CD4-positive, alpha-beta T cell (primary cell): ENCODE measurements around the gene IKBIP. TPM values are rescaled to one million over a fixed set of nuclear protein-coding genes. Genes with fewer than 3 reads are reported as not detected.
A peak's percentile ranks its signal among the peaks of the same experiment; 100 is the strongest.
"Not testable (repeated sequence)": the region's sequence is repeated elsewhere in the genome, so short reads cannot be mapped to it uniquely, and the experiment has no call there.

Experiments
- ATAC-seq: fragments of 200-7000 bp; cut with Tn5 transposase; one replicate; pipeline ENCODE4 v1.10.0; 2022; ENCODE audit warnings: mild to moderate bottlenecking; ENCODE audit not compliant: poor library complexity
- CTCF ChIA-PET: fragments of 350-600 bp; sonication (Branson Sonifier 250); formaldehyde crosslinking; loops from one replicate; lab custom pipeline; 2021; ENCODE audit warnings: antibody characterized with exemption, inconsistent platforms; lab: Charles Lee
- POLR2A ChIA-PET: fragments of 350-600 bp; sonication (Branson Sonifier 250); formaldehyde crosslinking; loops from one replicate; lab custom pipeline; 2021; ENCODE audit warnings: antibody characterized with exemption, inconsistent platforms; lab: Charles Lee
- DNase-seq, 14 experiments: peaks; one replicate each; pipeline ENCODE4 v3.0.0-alpha.2; 2013 to 2020; ENCODE audit warnings: mixed read lengths in 2 of 14
- H3K27ac ChIP-seq, 2 donors: one replicate each; pipeline versions ENCODE4 v1.5.1 to v1.7.0; 2013; ENCODE audit warnings: low read length in 2 of 2, low read depth in 1 of 2, mild to moderate bottlenecking in 1 of 2
- H3K27me3 ChIP-seq, 2 experiments: 1 replicate in 1 of 2; 2 replicates in 1 of 2; pipeline versions ENCODE4 v1.6.1 to v1.7.0; 2013; ENCODE audit warnings: low read length in 2 of 2, control low read depth in 1 of 2, mild to moderate bottlenecking in 1 of 2, moderate library complexity in 1 of 2; ENCODE audit not compliant: insufficient read depth in 2 of 2, control insufficient read depth in 1 of 2
- H3K36me3 ChIP-seq: one replicate; pipeline ENCODE4 v1.6.1; 2013; ENCODE audit warnings: low read length, control low read depth; ENCODE audit not compliant: insufficient read depth
- H3K4me1 ChIP-seq: one replicate; pipeline ENCODE4 v1.6.1; 2013; ENCODE audit warnings: low read length, control low read depth; ENCODE audit not compliant: insufficient read depth
- H3K4me3 ChIP-seq: one replicate; pipeline ENCODE4 v1.5.1; 2013; ENCODE audit warnings: mild to moderate bottlenecking, low read length, moderate library complexity
- H3K9me3 ChIP-seq, 2 experiments: 1 replicate in 1 of 2; 2 replicates in 1 of 2; pipeline versions ENCODE4 v1.6.1 to v1.7.0; 2013; ENCODE audit warnings: low read length in 2 of 2, mild to moderate bottlenecking in 2 of 2, control low read depth in 1 of 2, moderate library complexity in 1 of 2; ENCODE audit not compliant: control insufficient read depth in 1 of 2, insufficient read depth in 1 of 2
- H3K27ac Mint-ChIP-seq: one replicate; pipeline ENCODE4 v1.8.0; 2020; ENCODE audit warnings: mixed read lengths
- H3K27me3 Mint-ChIP-seq: one replicate; pipeline ENCODE4 v1.8.0; 2021; ENCODE audit warnings: mixed read lengths
- H3K36me3 Mint-ChIP-seq: one replicate; pipeline ENCODE4 v1.8.0; 2021; ENCODE audit warnings: low read depth, mixed read lengths
- H3K4me1 Mint-ChIP-seq: one replicate; pipeline ENCODE4 v1.8.0; 2021; ENCODE audit warnings: low read depth, mixed read lengths
- H3K4me3 Mint-ChIP-seq: one replicate; pipeline ENCODE4 v1.8.0; 2020; ENCODE audit warnings: mild to moderate bottlenecking, mixed read lengths
- H3K9me3 Mint-ChIP-seq: one replicate; pipeline ENCODE4 v1.8.0; 2020; ENCODE audit warnings: mixed read lengths
- intact Hi-C, 2 experiments: fragments of 100-400 bp; cut with DNase I in 1 of 2; cut with micrococcal nuclease in 1 of 2; formaldehyde crosslinking; loops; one replicate each; pipeline versions ENCODE4 v1.15.1 to v1.9.0; 2023 to 2025; cut with DNase I, micrococcal nuclease
- total RNA-seq, 174 experiments: library from RNA in 2 of 174; stranded (reverse) in 2 of 174; gene quantifications; one replicate each; pipeline ENCODE4 v1.2.3 and lab custom pipeline; 2021 to 2026
- TF ChIP-seq, protein P1 (sequence below): fragments of 200-600 bp; IDR thresholded peaks from one replicate; pipeline ENCODE4 v1.8.0; 2022; ENCODE audit warnings: antibody characterized with exemption, mild to moderate bottlenecking

IKBIP gene
- total RNA-seq, 2 experiments from 2014 or later: 0.56 to 0.82 TPM

DNA sequence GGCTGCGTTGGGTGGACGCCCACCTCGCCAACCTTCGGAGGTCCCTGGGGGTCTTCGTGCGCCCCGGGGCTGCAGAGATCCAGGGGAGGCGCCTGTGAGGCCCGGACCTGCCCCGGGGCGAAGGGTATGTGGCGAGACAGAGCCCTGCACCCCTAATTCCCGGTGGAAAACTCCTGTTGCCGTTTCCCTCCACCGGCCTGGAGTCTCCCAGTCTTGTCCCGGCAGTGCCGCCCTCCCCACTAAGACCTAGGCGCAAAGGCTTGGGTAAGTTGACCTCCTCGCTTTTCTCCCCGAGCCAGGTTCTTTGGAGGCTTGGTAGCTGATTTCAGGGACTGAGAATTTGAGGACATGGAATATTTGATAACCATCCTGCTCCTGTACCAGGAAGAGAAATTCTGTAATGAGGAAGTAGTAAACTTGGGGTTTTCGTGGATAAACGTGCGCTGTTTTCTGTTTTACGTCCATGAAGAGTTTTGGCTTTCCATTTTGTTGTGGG is 1.0 kb upstream of the IKBIP start:
- ATAC-seq: no peak
- Histone ChIP-seq H3K36me3 (peaks cover 15% of the 10 kb centered on the region), H3K27ac (peak overlapping the region in 1 of 2 donors; percentile 55), H3K4me1 (peaks cover 22% of the 10 kb centered on the region), H3K9me3 (no peaks in the 10 kb centered on the region), H3K27me3 (no peaks in the 10 kb centered on the region), H3K4me3 (peak overlapping the region; percentile 89)
- CTCF ChIA-PET: interaction anchor here (0.6 to 1.2 kb wide), 3 partner anchors 14 to 129 kb away, joined by 3 to 5 read pairs (median 4); partner anchors contain the start of gene SLC25A3
- peak in 7 of 14 experiments; percentile 1 to 39 (median 12) for DNase-seq
- intact Hi-C loops: loop anchor here (1.0 to 10.0 kb wide), 5 partner anchors 51 to 1619 kb away; partner anchors contain the start of genes DEPDC4 (in 1 of the 2), SCYL2 (in 1 of the 2), SLC25A3 (in 1 of the 2) and TMPO (in 1 of the 2)
- Mint-ChIP-seq H3K4me3 (peak overlapping the region; percentile 98), H3K36me3 (peaks cover 37% of the 10 kb centered on the region), H3K27ac (peak overlapping the region; percentile 69), H3K4me1 (peaks cover 32% of the 10 kb centered on the region), H3K27me3 (no peaks in the 10 kb centered on the region), H3K9me3 (no peaks in the 10 kb centered on the region)
- POLR2A ChIA-PET: interaction anchor here (0.7 to 4.8 kb wide), 3 partner anchors 51 to 129 kb away, joined by 4 to 70 read pairs (median 8); partner anchors contain the start of gene SLC25A3
- TF ChIP-seq, protein P1, sequence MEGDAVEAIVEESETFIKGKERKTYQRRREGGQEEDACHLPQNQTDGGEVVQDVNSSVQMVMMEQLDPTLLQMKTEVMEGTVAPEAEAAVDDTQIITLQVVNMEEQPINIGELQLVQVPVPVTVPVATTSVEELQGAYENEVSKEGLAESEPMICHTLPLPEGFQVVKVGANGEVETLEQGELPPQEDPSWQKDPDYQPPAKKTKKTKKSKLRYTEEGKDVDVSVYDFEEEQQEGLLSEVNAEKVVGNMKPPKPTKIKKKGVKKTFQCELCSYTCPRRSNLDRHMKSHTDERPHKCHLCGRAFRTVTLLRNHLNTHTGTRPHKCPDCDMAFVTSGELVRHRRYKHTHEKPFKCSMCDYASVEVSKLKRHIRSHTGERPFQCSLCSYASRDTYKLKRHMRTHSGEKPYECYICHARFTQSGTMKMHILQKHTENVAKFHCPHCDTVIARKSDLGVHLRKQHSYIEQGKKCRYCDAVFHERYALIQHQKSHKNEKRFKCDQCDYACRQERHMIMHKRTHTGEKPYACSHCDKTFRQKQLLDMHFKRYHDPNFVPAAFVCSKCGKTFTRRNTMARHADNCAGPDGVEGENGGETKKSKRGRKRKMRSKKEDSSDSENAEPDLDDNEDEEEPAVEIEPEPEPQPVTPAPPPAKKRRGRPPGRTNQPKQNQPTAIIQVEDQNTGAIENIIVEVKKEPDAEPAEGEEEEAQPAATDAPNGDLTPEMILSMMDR: no peak

DNA sequence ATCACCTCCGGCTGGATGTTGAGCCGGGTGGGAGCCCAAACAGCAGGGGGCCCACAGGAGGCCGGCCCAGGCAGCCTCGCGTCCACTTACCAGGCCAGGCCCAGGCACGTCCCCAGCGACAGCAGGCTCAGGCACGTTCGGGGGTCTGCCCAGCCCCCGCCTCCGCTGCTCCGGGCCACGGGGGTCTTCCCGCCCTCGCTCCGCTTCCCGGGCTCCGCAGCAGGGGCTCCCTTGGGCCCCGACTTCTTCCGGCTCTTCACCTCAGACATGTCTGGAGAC is 216 bp downstream of the IKBIP start:
- peak overlapping the region; percentile 99 for H3K4me3 Mint-ChIP-seq
- no peaks in the 10 kb centered on the region for H3K27me3 Mint-ChIP-seq
- peak overlapping the region; percentile 55 to 71 for H3K27ac ChIP-seq
- DNase-seq: peak in 2 of 14 experiments; percentile 2 to 8
- H3K36me3 ChIP-seq: peaks cover 9% of the 10 kb centered on the region
- TF ChIP-seq, protein P1: peak; percentile 28
- peak overlapping the region; percentile 89 for H3K4me3 ChIP-seq
- peaks cover 32% of the 10 kb centered on the region for H3K4me1 Mint-ChIP-seq
- intact Hi-C loops: loop anchor here in 1 of 2 experiments (10.0 kb wide), 1 partner anchor 1620 kb away; the partner anchor contains the start of genes DEPDC4 and SCYL2
- no peaks in the 10 kb centered on the region for H3K27me3 ChIP-seq
- H3K27ac Mint-ChIP-seq: peak overlapping the region; percentile 91
- H3K9me3 ChIP-seq: no peaks in the 10 kb centered on the region
- peaks cover 22% of the 10 kb centered on the region for H3K4me1 ChIP-seq
- ChIA-PET POLR2A (interaction anchor here (1.0 to 4.8 kb wide), 6 partner anchors 9 to 141 kb away, joined by 3 to 70 read pairs (median 8); partner anchors contain the start of genes SLC25A3 and TMPO), CTCF (interaction anchor here (0.6 to 2.3 kb wide), 4 partner anchors 10 to 93 kb away, joined by 4 to 7 read pairs (median 5); no protein-coding TSS in a partner anchor)
- H3K9me3 Mint-ChIP-seq: no peaks in the 10 kb centered on the region
- peaks cover 25% of the 10 kb centered on the region for H3K36me3 Mint-ChIP-seq
- peak; percentile 5 for ATAC-seq

DNA sequence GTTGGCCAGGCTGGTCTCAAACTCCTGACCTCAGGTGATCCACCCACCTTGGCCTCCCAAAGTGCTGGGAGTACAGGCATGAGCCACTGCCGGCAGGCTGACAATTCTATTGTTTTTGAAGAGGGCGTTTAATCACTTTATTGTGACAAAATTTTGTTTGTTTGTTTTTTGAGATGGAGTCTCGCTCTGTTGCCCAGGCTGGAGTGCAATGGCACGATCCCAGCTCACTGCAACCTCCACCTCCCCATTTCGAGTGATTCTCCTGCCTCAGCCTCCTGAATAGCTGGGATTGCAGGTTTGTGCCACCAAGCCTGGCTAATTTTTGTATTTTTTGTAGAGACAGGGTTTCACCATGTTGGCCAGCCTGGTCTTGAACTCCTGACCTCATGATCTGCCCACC is 1.8 kb downstream of the IKBIP start:
- H3K27me3 ChIP-seq, POLR2A ChIA-PET, ATAC-seq, H3K9me3 ChIP-seq, H3K27ac Mint-ChIP-seq, H3K27ac ChIP-seq, H3K9me3 Mint-ChIP-seq, DNase-seq, H3K27me3 Mint-ChIP-seq, H3K4me3 ChIP-seq, H3K36me3 ChIP-seq: not testable (repeated sequence)
- intact Hi-C loops: loop anchor here in 1 of 2 experiments (10.0 kb wide), 1 partner anchor 1622 kb away; the partner anchor contains the start of genes DEPDC4 and SCYL2
- Mint-ChIP-seq H3K4me3 (peak overlapping the region; percentile 99), H3K36me3 (peaks cover 23% of the 10 kb centered on the region), H3K4me1 (peaks cover 29% of the 10 kb centered on the region)
- CTCF ChIA-PET: interaction anchor here (1.9 to 2.3 kb wide), 2 partner anchors 11 to 76 kb away, joined by 6 to 7 read pairs; no protein-coding TSS in a partner anchor
- peaks cover 22% of the 10 kb centered on the region for H3K4me1 ChIP-seq
